Measurements from ENCODE around the gene OR8G1.

Gene OR8G1

GRCh38 chr11:124207102-124207792 is 33.6 kb upstream of the OR8G1 start:
- Histone ChIP-seq H3K9me3 (ENCODE audit: control insufficient read depth, insufficient read depth, low read length) (no peaks in the 10 kb centered on the region), H3K27me3 (ENCODE audit: control insufficient read depth, low read length) (no peaks in the 10 kb centered on the region; the same call in 1 of the 2 replicates), H3F3A (ENCODE audit: control insufficient read depth, insufficient read depth) (no peaks in the 10 kb centered on the region), H3K79me2 (ENCODE audit: control insufficient read depth, low read length) (no peaks in the 10 kb centered on the region), H3K4me3 (ENCODE audit: low read length) (no peak overlapping the region), H3K36me3 (ENCODE audit: control insufficient read depth, low read length) (no peaks in the 10 kb centered on the region), H3K4me1 (ENCODE audit: control insufficient read depth, low read length) (no peaks in the 10 kb centered on the region), H3K4me2 (ENCODE audit: low read length) (no peak overlapping the region), H4K20me1 (ENCODE audit: control insufficient read depth, insufficient read depth, low read depth, low read length) (no peaks in the 10 kb centered on the region), H3K9me2 (replicated peaks; ENCODE audit: control insufficient read depth, low read length) (no peaks in the 10 kb centered on the region), H3K27ac (ENCODE audit: low read depth, low read length) (no peak overlapping the region)
- TF ChIP-seq CTCF (IDR thresholded peaks at IDR 0.05; ENCODE audit: low read depth, low read length, poor library complexity, severe bottlenecking) (no peak), EZH2phosphoT487 (IDR thresholded peaks at IDR 0.05; ENCODE audit: borderline replicate concordance, low read length) (no peak)

DNA sequence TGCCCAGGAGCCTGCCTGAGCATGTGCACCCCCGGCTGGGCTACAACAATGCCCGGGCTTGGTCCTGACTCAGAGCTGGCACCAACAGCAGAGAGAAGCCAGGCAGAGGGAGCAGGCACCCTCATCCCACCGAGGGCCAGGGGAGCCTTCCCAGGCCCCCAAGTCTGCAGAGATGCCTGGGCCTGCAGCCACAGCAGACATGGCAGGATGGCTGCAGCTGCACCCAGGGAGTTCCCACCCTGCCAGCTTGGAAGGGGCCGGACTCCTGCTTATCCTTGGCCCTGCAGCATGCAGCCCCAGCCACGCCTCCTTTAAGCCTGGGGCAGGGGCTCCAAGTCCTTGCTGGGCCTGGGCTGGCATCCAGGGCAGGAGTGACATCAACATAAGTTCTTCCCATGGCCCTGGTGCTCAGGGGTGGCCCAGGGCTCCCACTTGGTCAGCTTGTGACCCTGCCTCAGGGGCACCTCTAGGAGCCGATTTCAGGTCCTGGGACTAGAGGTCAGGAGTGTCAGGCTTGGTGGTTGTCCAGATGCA is 31.0 kb upstream of the OR8G1 start:
- Histone ChIP-seq H3K4me1 (ENCODE audit: control insufficient read depth, low read length) (no peaks in the 10 kb centered on the region), H3K79me2 (ENCODE audit: control insufficient read depth, low read length) (no peaks in the 10 kb centered on the region), H3K4me2 (ENCODE audit: low read length) (no peak overlapping the region), H3K9me3 (ENCODE audit: control insufficient read depth, insufficient read depth, low read length) (no peaks in the 10 kb centered on the region), H3K9me2 (replicated peaks; ENCODE audit: control insufficient read depth, low read length) (no peaks in the 10 kb centered on the region), H3K36me3 (ENCODE audit: control insufficient read depth, low read length) (no peaks in the 10 kb centered on the region), H3K27me3 (ENCODE audit: control insufficient read depth, low read length) (peaks cover 2% of the 10 kb centered on the region; the same call in 1 of the 2 replicates), H3F3A (ENCODE audit: control insufficient read depth, insufficient read depth) (no peaks in the 10 kb centered on the region), H3K27ac (ENCODE audit: low read depth, low read length) (no peak overlapping the region), H3K4me3 (ENCODE audit: low read length) (no peak overlapping the region), H4K20me1 (ENCODE audit: control insufficient read depth, insufficient read depth, low read depth, low read length) (no peaks in the 10 kb centered on the region)
- TF ChIP-seq EZH2phosphoT487 (IDR thresholded peaks at IDR 0.05; ENCODE audit: borderline replicate concordance, low read length) (no peak), CTCF (IDR thresholded peaks at IDR 0.05; ENCODE audit: low read depth, low read length, poor library complexity, severe bottlenecking) (no peak)

DNA sequence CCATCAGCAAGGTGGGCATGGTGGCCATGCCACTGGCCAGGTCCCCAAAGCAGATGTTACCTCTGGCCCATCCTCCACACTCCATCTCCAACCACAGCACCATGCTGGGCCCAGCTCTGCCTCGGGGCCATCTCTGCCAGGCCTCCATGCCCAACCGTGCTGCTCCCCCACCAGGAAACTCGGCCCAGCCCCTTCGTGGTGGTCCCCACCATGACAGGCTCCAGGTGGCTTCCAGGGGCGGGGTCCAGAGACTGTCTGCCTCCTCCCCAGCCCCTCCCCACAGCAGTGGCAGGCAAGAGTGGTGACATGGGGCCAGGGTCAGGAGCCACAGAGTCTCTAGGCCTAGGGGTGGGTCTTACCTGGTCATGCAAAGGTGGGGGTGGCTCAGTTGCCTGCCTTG is 30.5 kb upstream of the OR8G1 start:
- H3F3A ChIP-seq (ENCODE audit: control insufficient read depth, insufficient read depth): no peaks in the 10 kb centered on the region
- no peaks in the 10 kb centered on the region for H4K20me1 ChIP-seq (ENCODE audit: control insufficient read depth, insufficient read depth, low read depth, low read length)
- H3K4me3 ChIP-seq (ENCODE audit: low read length): no peak overlapping the region
- H3K79me2 ChIP-seq (ENCODE audit: control insufficient read depth, low read length): no peaks in the 10 kb centered on the region
- no peaks in the 10 kb centered on the region for H3K36me3 ChIP-seq (ENCODE audit: control insufficient read depth, low read length)
- H3K4me2 ChIP-seq (ENCODE audit: low read length): no peak overlapping the region
- TF ChIP-seq CTCF (IDR thresholded peaks at IDR 0.05; ENCODE audit: low read depth, low read length, poor library complexity, severe bottlenecking) (no peak), EZH2phosphoT487 (IDR thresholded peaks at IDR 0.05; ENCODE audit: borderline replicate concordance, low read length) (no peak)
- no peak overlapping the region for H3K27ac ChIP-seq (ENCODE audit: low read depth, low read length)
- H3K27me3 ChIP-seq (ENCODE audit: control insufficient read depth, low read length): peaks cover 2% of the 10 kb centered on the region; the same call in 1 of the 2 replicates
- no peaks in the 10 kb centered on the region for H3K9me3 ChIP-seq (ENCODE audit: control insufficient read depth, insufficient read depth, low read length)
- H3K9me2 ChIP-seq (replicated peaks; ENCODE audit: control insufficient read depth, low read length): no peaks in the 10 kb centered on the region
- H3K4me1 ChIP-seq (ENCODE audit: control insufficient read depth, low read length): no peaks in the 10 kb centered on the region

Data from DOHH2 (cell line).